KMS-11 (cell line): ENCODE results near the gene TRAF3IP1.

ENCODE experiments used
- H2AFZ ChIP-seq: fragments of 200-600 bp; sonication (generic); 2 replicates; pipeline ENCODE4 v1.6.1; 2016; ENCODE audit warnings: antibody characterized with exemption, mixed run types, low read depth
- H3K27ac ChIP-seq: fragments of 200-600 bp; sonication (generic); 2 replicates; pipeline ENCODE4 v1.6.1; 2016; ENCODE audit warnings: mild to moderate bottlenecking, mixed run types
- H3K27me3 ChIP-seq: fragments of 200-600 bp; sonication (generic); 2 replicates; pipeline ENCODE4 v1.6.1; 2017; ENCODE audit warnings: mild to moderate bottlenecking, low read depth, mixed run types, moderate library complexity; ENCODE audit not compliant: insufficient read depth
- H3K36me3 ChIP-seq: fragments of 200-600 bp; sonication (generic); 2 replicates; pipeline ENCODE4 v1.6.1; 2017; ENCODE audit warnings: mild to moderate bottlenecking, mixed run types; ENCODE audit not compliant: insufficient read depth
- H3K4me1 ChIP-seq: fragments of 200-600 bp; sonication (generic); 2 replicates; pipeline ENCODE4 v1.6.1; 2016; ENCODE audit warnings: mild to moderate bottlenecking, low read depth, mixed run types; ENCODE audit not compliant: poor library complexity, severe bottlenecking
- H3K4me2 ChIP-seq: fragments of 200-600 bp; sonication (generic); 2 replicates; pipeline ENCODE4 v1.7.0; 2016; ENCODE audit warnings: mild to moderate bottlenecking, mixed run types
- H3K4me3 ChIP-seq: fragments of 200-600 bp; sonication (generic); IDR thresholded peaks from 2 replicates; pipeline ENCODE4 v1.6.1; 2017; ENCODE audit warnings: low read depth, low read length, mixed read lengths; ENCODE audit not compliant: insufficient read depth
- H3K79me2 ChIP-seq: fragments of 200-600 bp; sonication (generic); 2 replicates; pipeline ENCODE4 v1.6.1; 2016; ENCODE audit warnings: low read depth, mixed run types; ENCODE audit not compliant: insufficient read depth
- H3K9ac ChIP-seq: fragments of 200-600 bp; sonication (generic); 2 replicates; pipeline ENCODE4 v1.6.1; 2016; ENCODE audit warnings: mild to moderate bottlenecking, mixed run types
- H4K20me1 ChIP-seq: fragments of 200-600 bp; sonication (generic); 2 replicates; pipeline ENCODE4 v1.6.1; 2016; ENCODE audit warnings: mild to moderate bottlenecking, mixed run types; ENCODE audit not compliant: insufficient read depth
- CTCF ChIP-seq: fragments of 200-600 bp; sonication (generic); conservative IDR thresholded peaks from 2 replicates; pipeline ENCODE4 v1.6.1; 2017; ENCODE audit warnings: low read depth, mild to moderate bottlenecking, antibody characterized with exemption, low read length, moderate library complexity, mixed read lengths

TRAF3IP1 gene

GRCh38 chr2:238313991-238314350, 6.3 kb upstream of the TRAF3IP1 start:
- Histone ChIP-seq H3K9ac (no peak overlapping the region), H3K4me3 (no peak overlapping the region), H2AFZ (no peak overlapping the region), H3K4me2 (no peak overlapping the region), H3K79me2 (no peaks in the 10 kb centered on the region), H3K4me1 (no peaks in the 10 kb centered on the region), H3K27me3 (no peaks in the 10 kb centered on the region), H4K20me1 (no peaks in the 10 kb centered on the region), H3K27ac (no peak overlapping the region), H3K36me3 (no peaks in the 10 kb centered on the region)
- no peak for TF ChIP-seq CTCF

- no peak overlapping the region for H3K9ac ChIP-seq
- H3K79me2 ChIP-seq: no peaks in the 10 kb centered on the region
- H3K27me3 ChIP-seq: no peaks in the 10 kb centered on the region
These were observed 5.7 kb upstream of the TRAF3IP1 start for GRCh38 chr2:238314576-238314975.

GRCh38 chr2:238315031-238315595, 5.2 kb upstream of the TRAF3IP1 start:
- Histone ChIP-seq H3K4me3 (no peak overlapping the region), H3K4me2 (no peak overlapping the region)

More at GRCh38 chr2:238314576-238314975, 5.7 kb upstream of the TRAF3IP1 start:
- Histone ChIP-seq H3K4me1 (peaks cover 4% of the 10 kb centered on the region), H3K27ac (no peak overlapping the region), H3K4me3 (no peak overlapping the region), H2AFZ (no peak overlapping the region), H3K4me2 (no peak overlapping the region), H3K36me3 (no peaks in the 10 kb centered on the region), H4K20me1 (no peaks in the 10 kb centered on the region)
- TF ChIP-seq CTCF: no peak

GRCh38 chr2:238320648-238321281, 447 bp downstream of the TRAF3IP1 start:
- no peak overlapping the region for H3K27ac ChIP-seq
- H3K27me3 ChIP-seq: no peaks in the 10 kb centered on the region
- H4K20me1 ChIP-seq: no peaks in the 10 kb centered on the region
- no peak for TF ChIP-seq CTCF
- no peak overlapping the region for H3K4me3 ChIP-seq
- no peak overlapping the region for H3K9ac ChIP-seq
- peak overlapping the region; percentile 78 for H3K4me2 ChIP-seq
- H3K79me2 ChIP-seq: no peaks in the 10 kb centered on the region
- H2AFZ ChIP-seq: 0 out of 2 replicates have a peak overlapping the region, but pooled peaks have one; percentile 22
- H3K4me1 ChIP-seq: peaks cover 12% of the 10 kb centered on the region
- no peaks in the 10 kb centered on the region for H3K36me3 ChIP-seq

More at GRCh38 chr2:238315031-238315595, 5.2 kb upstream of the TRAF3IP1 start:
- no peak for TF ChIP-seq CTCF
- Histone ChIP-seq H3K27me3 (no peaks in the 10 kb centered on the region), H2AFZ (no peak overlapping the region), H3K36me3 (no peaks in the 10 kb centered on the region), H4K20me1 (no peaks in the 10 kb centered on the region), H3K79me2 (no peaks in the 10 kb centered on the region), H3K9ac (no peak overlapping the region), H3K4me1 (peaks cover 7% of the 10 kb centered on the region), H3K27ac (no peak overlapping the region)
